RCC 7860 (cell line): ENCODE measurements around the gene PERCC1.

Source experiments
- DNase-seq: peaks from one replicate; pipeline ENCODE4 v3.0.0-alpha.2; 2015; ENCODE audit warnings: low spot score
- FAIRE-seq: peaks from 2 replicates; lab custom pipeline; 2012; peaks lifted over from hg19 to GRCh38; lab: Jason Lieb, UNC

The PERCC1 gene

GRCh38 chr16:1430759-1431496 is at the start of gene PERCC1:
Gene PERCC1, plus strand, starts transcription at chr16:1431078. Its CDS starts 1,516 bp downstream, at chr16:1432594.
- FAIRE-seq (no peak), DNase-seq (no peak)

- FAIRE-seq (no peak), DNase-seq (no peak)
These were observed 49.1 kb upstream of the PERCC1 start for GRCh38 chr16:1381612-1382406.

- FAIRE-seq (no peak), DNase-seq (no peak)
These were observed 47.3 kb upstream of the PERCC1 start for GRCh38 chr16:1383556-1383955.

- FAIRE-seq (no peak), DNase-seq (no peak)
These were observed 45.6 kb upstream of the PERCC1 start for GRCh38 chr16:1385232-1385631.

GRCh38 chr16:1387331-1387730 is 43.5 kb upstream of the PERCC1 start:
- FAIRE-seq = no peak
- DNase-seq = no peak

- FAIRE-seq (no peak), DNase-seq (no peak)
These were observed 41.1 kb upstream of the PERCC1 start for GRCh38 chr16:1389762-1390161.

GRCh38 chr16:1390239-1390779 is 40.6 kb upstream of the PERCC1 start:
- no peak for FAIRE-seq
- DNase-seq = no peak

- no peak for DNase-seq
- FAIRE-seq = no peak
These were observed 38.1 kb upstream of the PERCC1 start for GRCh38 chr16:1392826-1393225.

- DNase-seq = no peak
- no peak for FAIRE-seq
These were observed 37.2 kb upstream of the PERCC1 start for GRCh38 chr16:1393613-1394176.

- no peak for FAIRE-seq
These were observed 36.4 kb upstream of the PERCC1 start for GRCh38 chr16:1394367-1394951.

GRCh38 chr16:1395444-1396031 is 35.3 kb upstream of the PERCC1 start:
- FAIRE-seq (no peak), DNase-seq (no peak)

More at GRCh38 chr16:1394367-1394951, 36.4 kb upstream of the PERCC1 start:
- no peak for DNase-seq

GRCh38 chr16:1397779-1398178 is 33.1 kb upstream of the PERCC1 start:
- no peak for FAIRE-seq
- no peak for DNase-seq

- DNase-seq = no peak
These were observed 32.5 kb upstream of the PERCC1 start for GRCh38 chr16:1398351-1398750.

GRCh38 chr16:1398826-1399581 is 31.9 kb upstream of the PERCC1 start:
- FAIRE-seq = no peak

More at GRCh38 chr16:1398351-1398750, 32.5 kb upstream of the PERCC1 start:
- no peak for FAIRE-seq

GRCh38 chr16:1401061-1401757 is 29.7 kb upstream of the PERCC1 start:
- FAIRE-seq (no peak), DNase-seq (no peak)

More at GRCh38 chr16:1398826-1399581, 31.9 kb upstream of the PERCC1 start:
- DNase-seq = no peak

- FAIRE-seq = no peak
These were observed 29.1 kb upstream of the PERCC1 start for GRCh38 chr16:1401758-1402154.

GRCh38 chr16:1403036-1403435 is 27.8 kb upstream of the PERCC1 start:
- FAIRE-seq (no peak), DNase-seq (no peak)

More at GRCh38 chr16:1401758-1402154, 29.1 kb upstream of the PERCC1 start:
- DNase-seq = no peak

GRCh38 chr16:1403733-1404132 is 27.1 kb upstream of the PERCC1 start:
- no peak for DNase-seq
- no peak for FAIRE-seq

- no peak for DNase-seq
These were observed 23.1 kb upstream of the PERCC1 start for GRCh38 chr16:1407753-1408152.

More at GRCh38 chr16:1407753-1408152, 23.1 kb upstream of the PERCC1 start:
- no peak for FAIRE-seq
